Stimulated activated CD4-positive, alpha-beta T cell treated with anti-CD3 and anti-CD28 coated beads, TNF-alpha, amount 100 ng/mL, for 24 hours (primary cell): ENCODE results near the gene UXS1.

Source experiments
- DNase-seq, 3 experiments: peaks; one replicate each; pipeline ENCODE4 v3.0.0-alpha.2; 2020; ENCODE audit warnings: low read depth in 3 of 3

The UXS1 gene

GRCh38 chr2:106090916-106091618 is 103.0 kb downstream of the UXS1 start:
- no peak for DNase-seq

GRCh38 chr2:106089611-106090010 is 104.5 kb downstream of the UXS1 start:
- no peak for DNase-seq

- peak in 1 of 3 experiments; percentile 47 for DNase-seq
Measured at GRCh38 chr2:106085181-106085940, 108.7 kb downstream of the UXS1 start.

- DNase-seq: no peak
Measured at GRCh38 chr2:106080959-106081358, 113.1 kb downstream of the UXS1 start.

GRCh38 chr2:106078096-106078495 is 116.0 kb downstream of the UXS1 start:
- DNase-seq: no peak

- no peak for DNase-seq
Measured at GRCh38 chr2:106076941-106077340, 117.2 kb downstream of the UXS1 start.

- DNase-seq: no peak
Measured at GRCh38 chr2:106075048-106075447, 119.1 kb downstream of the UXS1 start.

GRCh38 chr2:106073678-106074406 is 120.3 kb downstream of the UXS1 start:
- DNase-seq: no peak

- no peak for DNase-seq
Measured at GRCh38 chr2:106070181-106070580, 123.9 kb downstream of the UXS1 start.

- DNase-seq: no peak
Measured at GRCh38 chr2:106068451-106068850, 125.7 kb downstream of the UXS1 start.

- no peak for DNase-seq
Measured at GRCh38 chr2:106065983-106066820, 127.9 kb downstream of the UXS1 start.

GRCh38 chr2:106065268-106065982 is 128.7 kb downstream of the UXS1 start:
- DNase-seq: no peak

- DNase-seq: no peak
Measured at GRCh38 chr2:106063181-106063580, 130.9 kb downstream of the UXS1 start.

- no peak for DNase-seq
Measured at GRCh38 chr2:106062627-106063026, 131.5 kb downstream of the UXS1 start.

GRCh38 chr2:106061611-106062349 is 132.3 kb downstream of the UXS1 start:
- DNase-seq: no peak

- DNase-seq: no peak
Measured at GRCh38 chr2:106059416-106060065, 134.6 kb downstream of the UXS1 start.

- no peak for DNase-seq
Measured at GRCh38 chr2:106058469-106059137, 135.5 kb downstream of the UXS1 start.

GRCh38 chr2:106057206-106057605 is 136.9 kb downstream of the UXS1 start:
- no peak for DNase-seq
